SJSA1 (cell line): Measurements from ENCODE around the gene TPRA1. TPM values are rescaled to one million over a fixed set of nuclear protein-coding genes. Genes with fewer than 3 reads are reported as not detected.
A peak's percentile ranks its signal among the peaks of the same experiment; 100 is the strongest.

Experiments
- DNase-seq, 2 experiments: peaks; one replicate each; pipeline ENCODE4 v3.0.0-alpha.2; 2015 to 2020; ENCODE audit warnings: low spot score in 2 of 2, low read depth in 1 of 2
- H3K27ac ChIP-seq: fragments of 250-450 bp; sonication (Bioruptor Pico); 2 replicates; pipeline ENCODE4 v1.5.1; 2020; ENCODE audit warnings: mild to moderate bottlenecking, moderate library complexity
- H3K27me3 ChIP-seq: fragments of 250-450 bp; sonication (Bioruptor Pico); replicated peaks from 2 replicates; pipeline ENCODE4 v1.5.1; 2020; ENCODE audit warnings: mild to moderate bottlenecking, moderate library complexity
- H3K36me3 ChIP-seq: fragments of 250-450 bp; sonication (Bioruptor Pico); 2 replicates; pipeline ENCODE4 v1.5.1; 2020; ENCODE audit warnings: mild to moderate bottlenecking
- H3K4me1 ChIP-seq: fragments of 250-450 bp; sonication (Bioruptor Pico); replicated peaks from 2 replicates; pipeline ENCODE4 v1.6.1; 2021; ENCODE audit warnings: mild to moderate bottlenecking
- H3K4me3 ChIP-seq: fragments of 250-450 bp; sonication (Bioruptor Pico); 2 replicates; pipeline ENCODE4 v1.5.1; 2020; ENCODE audit warnings: mild to moderate bottlenecking
- H3K9me3 ChIP-seq: fragments of 250-450 bp; sonication (Bioruptor Pico); replicated peaks from 2 replicates; pipeline ENCODE4 v1.5.1; 2020; ENCODE audit warnings: mild to moderate bottlenecking
- total RNA-seq: library from RNA; depleted of rRNA; stranded (reverse); fragments of >200 nt; shearing (Covaris generic); gene quantifications from 2 replicates; pipeline ENCODE4 v1.2.3, GENCODE V29; 2014; rRNA removed

Gene TPRA1
- total RNA-seq, result 60.5 and 73.9 TPM in 2 replicates

DNA sequence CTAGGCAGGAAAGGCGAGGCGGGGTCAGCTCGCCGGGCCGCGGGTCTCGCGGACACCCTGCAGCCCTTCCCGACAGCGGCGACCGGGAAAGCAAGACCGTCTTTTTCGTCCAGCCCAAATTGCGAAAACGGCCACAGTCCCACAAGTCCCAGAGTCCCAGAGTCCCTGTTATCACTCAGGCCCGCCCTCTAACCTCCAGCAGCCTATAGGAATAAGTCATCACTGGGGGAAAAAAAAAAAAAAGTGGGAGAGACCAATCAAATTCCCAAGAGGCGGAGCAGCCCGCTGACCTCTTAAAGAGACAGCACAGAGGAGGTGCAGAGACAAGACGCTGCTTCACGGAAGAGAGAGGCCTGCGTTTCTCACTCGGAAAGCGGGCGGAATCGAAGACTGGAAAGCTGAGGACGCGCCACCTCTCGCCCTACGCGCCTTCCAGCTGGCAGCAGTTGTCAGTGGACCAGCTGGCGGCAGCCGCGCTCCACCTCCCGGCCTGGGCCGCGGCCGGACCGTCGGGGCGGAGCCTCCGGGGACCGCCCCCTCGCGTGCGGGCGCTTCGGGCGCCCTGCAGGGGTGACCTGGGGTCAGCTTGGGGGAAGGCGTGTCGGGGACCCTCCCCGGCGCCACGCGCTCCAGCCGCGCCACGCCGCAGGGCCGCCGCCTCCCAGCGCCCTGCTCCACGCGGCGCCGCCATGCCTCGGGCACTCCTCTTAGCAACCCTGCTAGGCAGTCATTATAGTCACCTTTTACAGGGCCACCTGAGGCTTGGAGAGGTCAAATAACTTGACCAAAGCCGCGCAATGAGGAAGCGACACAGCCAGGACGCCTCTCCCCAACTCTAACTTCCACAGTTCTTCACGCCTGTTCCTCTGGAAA is at the start of gene TPRA1:
Gene TPRA1, minus strand, starts transcription at position 141 of the 873 bp plus-strand sequence. CDS start 10,587 bp downstream, outside the sequence.
- peak within 1 kb of the TSS; percentile 87 for H3K4me3 ChIP-seq
- peak within 1 kb of the TSS; percentile 89 for H3K27ac ChIP-seq
- H3K9me3 ChIP-seq, result no peaks in the 10 kb centered on the region
- peaks cover 20% of the 10 kb centered on the region for H3K36me3 ChIP-seq
- DNase-seq, result peak; percentile 95 to 98
- peaks cover 30% of the 10 kb centered on the region for H3K4me1 ChIP-seq
- H3K27me3 ChIP-seq, result no peaks in the 10 kb centered on the region

DNA sequence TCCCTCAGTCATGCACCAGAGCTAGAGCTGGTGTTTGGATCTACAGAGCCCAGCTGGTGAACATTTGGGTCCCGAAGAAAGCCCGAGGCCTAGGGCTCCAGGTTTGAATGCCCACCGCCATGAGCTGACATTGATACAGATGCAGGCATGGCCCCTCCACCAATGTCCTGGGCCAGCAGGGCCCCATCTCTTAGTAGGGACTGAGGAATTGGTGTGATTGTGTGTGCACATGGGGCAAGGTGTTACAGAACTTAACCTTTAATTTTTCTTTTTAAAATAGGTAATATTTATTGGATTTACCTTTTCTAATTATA is 49.5 kb upstream of the TPRA1 start:
- no peak overlapping the region for H3K4me3 ChIP-seq
- H3K4me1 ChIP-seq, result no peaks in the 10 kb centered on the region
- no peaks in the 10 kb centered on the region for H3K36me3 ChIP-seq
- no peaks in the 10 kb centered on the region; the same call in 1 of the 2 replicates for H3K27me3 ChIP-seq
- H3K9me3 ChIP-seq, result no peaks in the 10 kb centered on the region
- no peak overlapping the region for H3K27ac ChIP-seq
- no peak for DNase-seq

DNA sequence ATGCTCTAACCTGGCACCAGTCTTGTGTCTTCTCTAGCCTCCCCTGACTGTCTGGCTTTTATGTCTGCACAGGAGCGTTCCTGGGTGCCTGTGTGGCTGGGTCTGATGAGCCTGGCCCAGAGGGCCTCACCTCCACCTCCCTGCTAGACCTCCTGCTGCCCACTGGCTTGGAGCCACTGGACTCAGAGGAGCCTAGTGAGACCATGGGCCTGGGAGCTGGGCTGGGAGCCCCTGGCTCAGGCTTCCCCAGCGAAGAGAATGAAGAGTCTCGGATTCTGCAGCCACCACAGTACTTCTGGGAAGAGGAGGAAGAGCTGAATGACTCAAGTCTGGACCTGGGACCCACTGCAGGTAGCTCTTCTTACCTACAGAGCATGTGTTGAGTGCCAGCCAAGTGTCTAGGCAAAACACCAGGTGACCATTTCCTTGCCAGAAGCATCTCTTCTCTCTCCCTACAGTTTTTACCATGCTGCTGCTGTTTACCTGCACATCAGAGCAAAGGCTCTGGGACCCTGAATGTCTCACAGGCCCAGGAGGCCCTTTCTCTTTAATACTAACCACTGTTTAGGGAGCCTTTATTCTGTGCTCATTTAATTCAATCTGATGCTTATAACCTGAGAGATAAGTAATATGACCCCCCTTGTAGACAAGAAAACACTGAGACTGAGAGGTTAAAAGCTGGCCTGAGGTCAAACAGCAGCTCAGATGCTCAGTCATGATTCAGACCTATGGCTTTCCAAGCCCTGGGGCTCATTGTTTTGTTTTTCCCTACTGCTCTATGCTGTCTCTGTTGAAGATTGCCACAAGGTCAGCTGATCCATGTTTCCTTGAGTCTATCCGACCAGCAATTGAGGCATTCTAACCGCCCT is 48.9 kb upstream of the TPRA1 start:
- no peaks in the 10 kb centered on the region for H3K9me3 ChIP-seq
- DNase-seq, result no peak
- H3K4me3 ChIP-seq, result no peak overlapping the region
- no peaks in the 10 kb centered on the region for H3K4me1 ChIP-seq
- H3K36me3 ChIP-seq, result no peaks in the 10 kb centered on the region
- H3K27me3 ChIP-seq, result no peaks in the 10 kb centered on the region; the same call in 1 of the 2 replicates
- H3K27ac ChIP-seq, result no peak overlapping the region

DNA sequence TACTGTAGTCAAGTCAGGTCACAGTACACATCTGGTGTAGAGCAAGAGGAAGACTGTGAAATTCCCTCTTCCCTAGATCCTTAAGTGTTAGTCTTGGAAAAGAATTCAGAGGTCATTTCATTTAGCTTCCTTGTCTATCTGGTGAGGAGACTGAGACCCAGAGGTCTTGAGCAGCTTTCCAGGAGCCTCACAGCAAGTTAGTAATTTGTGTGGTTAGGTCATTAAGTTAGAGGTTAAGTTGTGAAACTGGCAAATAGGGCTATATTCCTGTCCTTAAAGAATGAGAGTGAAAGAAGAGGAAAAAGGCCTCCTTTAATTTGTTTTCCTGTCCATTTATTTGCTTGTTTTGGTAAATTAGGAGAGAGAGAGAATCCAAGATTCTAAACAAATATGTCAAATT is 47.4 kb upstream of the TPRA1 start:
- Histone ChIP-seq H3K27me3 (no peaks in the 10 kb centered on the region; the same call in 1 of the 2 replicates), H3K4me1 (no peaks in the 10 kb centered on the region), H3K4me3 (no peak overlapping the region), H3K27ac (no peak overlapping the region), H3K9me3 (no peaks in the 10 kb centered on the region), H3K36me3 (no peaks in the 10 kb centered on the region)
- no peak for DNase-seq

DNA sequence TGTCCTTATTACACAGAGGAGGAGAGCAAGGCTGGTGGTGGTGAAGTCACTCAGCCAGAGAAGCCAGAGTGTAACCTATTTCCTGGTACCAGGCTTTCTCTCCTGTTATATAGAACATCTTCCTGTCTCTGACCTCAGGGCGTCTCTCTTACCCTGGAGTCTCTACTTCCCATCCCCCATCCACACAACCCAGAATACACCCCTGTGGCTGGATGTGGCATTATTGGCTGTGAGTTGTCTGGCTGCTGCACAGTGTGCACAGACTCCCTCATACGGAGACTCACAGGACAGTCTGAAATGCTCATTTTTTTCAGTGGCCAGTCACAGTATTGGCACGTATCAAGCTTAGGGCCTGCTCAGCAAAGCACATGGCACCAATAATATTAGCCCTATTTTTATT is 47.0 kb upstream of the TPRA1 start:
- no peak for DNase-seq
- H3K27ac ChIP-seq, result no peak overlapping the region
- H3K36me3 ChIP-seq, result no peaks in the 10 kb centered on the region
- H3K4me1 ChIP-seq, result no peaks in the 10 kb centered on the region
- no peak overlapping the region for H3K4me3 ChIP-seq
- no peaks in the 10 kb centered on the region; the same call in 1 of the 2 replicates for H3K27me3 ChIP-seq
- H3K9me3 ChIP-seq, result no peaks in the 10 kb centered on the region

DNA sequence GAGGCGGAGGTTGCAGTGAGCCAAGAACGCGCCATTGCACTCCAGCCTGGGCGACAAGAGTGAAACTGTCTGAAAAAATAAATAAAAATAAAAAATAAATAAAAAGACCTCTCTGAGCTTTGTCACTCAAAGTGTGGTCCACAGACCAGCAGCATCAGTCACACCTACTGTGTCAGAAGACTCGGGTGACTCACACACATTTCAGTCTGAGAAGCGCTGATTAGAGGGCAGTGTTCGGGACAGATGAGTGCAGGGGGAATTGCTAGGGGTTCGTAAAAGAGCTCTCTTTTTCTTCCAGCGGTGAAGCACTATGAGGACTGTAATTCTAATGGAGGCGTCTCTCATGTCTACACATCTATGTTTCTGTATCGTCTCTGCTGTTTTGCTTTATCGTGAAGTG is 44.1 kb upstream of the TPRA1 start:
- H3K27me3 ChIP-seq, result peaks cover 17% of the 10 kb centered on the region
- DNase-seq, result no peak
- H3K27ac ChIP-seq, result no peak overlapping the region
- H3K4me3 ChIP-seq, result no peak overlapping the region
- H3K4me1 ChIP-seq, result peaks cover 5% of the 10 kb centered on the region
- no peaks in the 10 kb centered on the region for H3K9me3 ChIP-seq
- no peaks in the 10 kb centered on the region for H3K36me3 ChIP-seq

DNA sequence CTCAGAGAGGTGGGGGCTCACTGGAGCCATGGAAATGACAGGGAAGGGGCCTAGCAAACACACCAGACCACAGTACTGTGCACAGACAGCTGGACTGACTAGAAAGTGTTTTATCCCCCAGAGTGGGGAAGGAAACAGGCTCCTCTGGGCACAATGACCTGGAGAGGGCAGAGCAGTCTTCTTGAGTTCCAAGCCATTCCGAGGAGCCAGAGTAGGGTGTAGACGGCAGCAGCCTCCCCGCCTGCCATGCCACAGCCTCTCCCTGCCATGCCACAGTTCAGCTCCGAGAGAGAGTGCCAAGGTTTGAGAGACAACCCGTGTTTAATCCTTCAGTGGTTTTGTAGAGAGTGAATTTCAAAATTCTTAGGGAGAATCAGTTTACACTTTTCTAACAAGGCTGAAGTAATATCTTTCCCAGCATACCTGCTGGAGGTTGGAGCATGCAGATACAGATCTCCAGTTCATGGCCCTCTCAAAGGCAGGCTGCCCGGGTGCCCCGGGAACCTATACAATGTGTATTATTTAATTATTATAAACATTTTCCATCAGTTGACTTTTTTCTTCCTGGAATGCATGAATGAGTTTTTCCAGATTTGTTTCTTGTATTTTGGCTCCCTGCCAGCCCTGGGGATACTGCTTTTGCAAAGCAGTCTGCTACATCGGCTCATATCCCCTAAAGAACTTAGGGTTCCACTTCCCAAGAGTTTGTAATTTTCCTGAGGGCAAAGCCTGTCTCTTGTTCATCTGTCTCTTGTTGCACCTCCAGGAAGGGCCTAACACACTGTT is 41.7 kb upstream of the TPRA1 start:
- no peak overlapping the region for H3K4me3 ChIP-seq
- peaks cover 4% of the 10 kb centered on the region for H3K9me3 ChIP-seq
- H3K27ac ChIP-seq, result no peak overlapping the region
- peaks cover 34% of the 10 kb centered on the region for H3K27me3 ChIP-seq
- peaks cover 14% of the 10 kb centered on the region for H3K4me1 ChIP-seq
- H3K36me3 ChIP-seq, result no peaks in the 10 kb centered on the region
- no peak for DNase-seq

DNA sequence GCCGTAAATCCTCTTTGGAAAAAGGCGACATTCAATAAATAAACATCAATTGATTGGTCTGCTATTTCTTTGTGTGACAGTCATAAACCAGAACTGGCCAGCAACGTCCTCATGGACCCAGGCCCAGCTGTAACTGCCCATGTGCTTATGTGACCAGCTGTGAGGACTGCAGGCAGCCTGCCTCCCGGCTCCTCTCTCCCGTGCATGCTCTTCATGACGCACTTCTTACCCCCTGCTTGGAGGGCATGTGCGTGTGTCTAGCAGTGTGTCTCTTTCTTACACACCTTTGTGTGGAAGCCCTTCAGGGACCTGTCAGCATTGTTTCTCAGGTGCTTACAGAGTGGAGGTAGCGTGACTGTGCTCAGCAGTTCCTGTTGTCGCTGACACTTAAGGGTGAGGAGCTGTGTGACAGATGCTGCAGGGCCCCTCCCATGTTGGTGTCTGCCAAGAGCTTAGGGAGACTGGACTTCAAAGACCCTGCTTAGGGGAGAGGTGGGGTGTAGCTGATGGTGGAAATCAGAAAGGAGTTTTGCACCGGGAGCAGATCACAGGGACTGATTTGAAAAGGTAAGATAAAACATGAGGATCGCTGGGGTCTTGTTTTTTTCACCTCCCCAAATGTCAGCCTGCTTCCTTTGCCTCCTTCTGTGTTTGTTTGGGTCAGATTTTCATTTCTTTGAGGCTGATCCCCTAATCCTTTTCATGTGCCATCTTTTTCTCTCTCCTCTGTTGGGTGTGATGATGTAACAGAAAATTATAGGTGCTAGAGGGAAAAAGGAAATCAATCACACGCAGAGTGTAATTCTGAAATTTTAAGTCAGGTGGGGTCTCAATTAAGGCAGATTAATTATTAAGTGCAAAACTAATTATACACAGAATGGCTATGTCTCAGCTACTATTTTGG is 40.5 kb upstream of the TPRA1 start:
- Histone ChIP-seq H3K36me3 (no peaks in the 10 kb centered on the region), H3K27me3 (peaks cover 37% of the 10 kb centered on the region), H3K4me1 (peaks cover 14% of the 10 kb centered on the region), H3K4me3 (no peak overlapping the region), H3K9me3 (peaks cover 4% of the 10 kb centered on the region), H3K27ac (no peak overlapping the region)
- DNase-seq, result no peak

DNA sequence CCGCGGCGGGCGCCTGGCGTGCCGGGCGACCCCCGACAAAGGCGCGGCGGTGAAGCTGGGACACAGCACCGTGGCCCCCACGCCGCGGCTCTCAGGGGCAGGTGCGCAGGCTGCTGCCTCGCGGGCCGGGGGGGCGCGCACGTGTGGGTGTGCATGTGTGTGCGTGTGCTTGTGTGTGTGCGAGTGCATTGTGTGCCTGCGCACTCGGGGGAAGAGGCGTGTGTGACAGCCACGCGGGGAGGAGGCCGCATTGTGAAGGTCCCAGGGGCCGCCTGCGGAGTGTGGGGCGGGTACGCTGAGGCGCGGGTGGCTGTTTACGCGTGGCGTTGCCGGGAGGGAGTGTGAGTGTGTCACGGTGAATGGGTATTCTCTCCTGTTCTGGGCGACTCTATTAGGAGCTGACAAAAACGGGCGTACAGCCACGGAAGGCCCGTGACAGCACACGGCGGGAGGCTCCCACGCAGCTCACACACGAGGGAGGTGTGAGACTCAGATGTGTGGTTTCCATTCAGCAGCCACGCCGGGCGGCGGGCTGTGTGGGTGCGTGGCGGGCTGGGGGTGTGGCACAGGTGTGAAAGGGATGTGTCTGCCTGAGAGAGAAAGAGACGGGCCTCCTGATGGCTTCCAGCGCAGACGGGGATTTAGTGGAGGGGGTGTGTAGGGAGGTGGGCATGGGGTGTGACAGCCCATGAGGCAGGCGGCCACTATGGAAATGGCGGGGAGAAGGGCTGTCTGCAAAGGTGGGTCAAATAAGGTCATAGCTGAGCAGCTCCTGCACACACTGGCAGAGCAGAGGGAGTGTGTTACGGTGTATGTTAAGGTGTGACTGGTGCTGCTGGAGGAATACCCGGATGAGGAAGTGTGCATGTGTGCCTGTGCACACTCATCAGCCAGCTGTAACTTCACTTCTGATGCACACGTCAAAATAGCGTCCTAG is 39.2 kb upstream of the TPRA1 start:
- no peaks in the 10 kb centered on the region for H3K36me3 ChIP-seq
- peaks cover 37% of the 10 kb centered on the region for H3K27me3 ChIP-seq
- no peak overlapping the region for H3K27ac ChIP-seq

DNA sequence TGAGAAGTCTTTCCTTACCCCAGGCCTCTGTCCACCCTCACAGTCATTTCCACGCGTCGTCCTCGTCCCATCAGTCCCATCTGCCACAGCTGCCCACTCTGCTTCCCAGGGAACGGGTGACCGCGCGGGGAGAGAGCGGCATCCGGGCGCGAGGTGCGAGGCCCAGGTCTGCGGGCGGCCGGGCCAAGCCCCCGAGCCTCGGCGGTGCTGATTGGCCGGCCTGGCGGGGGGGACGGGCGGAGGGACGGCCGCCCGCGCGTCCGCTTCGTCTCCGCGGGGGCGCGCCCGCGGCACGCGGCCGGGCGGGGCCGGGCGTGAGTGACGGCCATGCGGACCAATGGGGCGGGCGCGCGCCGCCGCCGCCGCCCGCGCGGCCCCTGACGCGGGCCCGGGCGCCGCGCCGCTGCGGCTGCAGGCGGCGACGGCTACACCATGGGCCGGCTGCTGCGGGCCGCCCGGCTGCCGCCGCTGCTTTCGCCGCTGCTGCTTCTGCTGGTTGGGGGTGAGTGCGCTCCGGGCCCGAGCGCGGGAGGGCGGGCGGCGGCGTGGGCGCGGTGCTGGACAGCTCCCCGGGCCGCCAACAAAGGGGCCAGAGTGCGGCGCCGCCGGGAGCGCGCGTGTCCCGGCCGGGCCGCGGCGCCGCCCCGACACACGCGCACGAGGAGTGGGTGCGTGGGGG is 38.4 kb upstream of the TPRA1 start, which contains the start of gene PODXL2:
Gene PODXL2, plus strand, starts transcription at position 398 of the 679 bp plus-strand sequence. Its CDS starts 35 bp downstream, at position 433.
- no peak for DNase-seq
- Histone ChIP-seq H3K4me1 (peaks cover 14% of the 10 kb centered on the region), H3K36me3 (no peaks in the 10 kb centered on the region), H3K9me3 (peaks cover 4% of the 10 kb centered on the region), H3K4me3 (peak within 1 kb of the TSS; percentile 33), H3K27me3 (peaks cover 37% of the 10 kb centered on the region), H3K27ac (no peak within 1 kb of the TSS)

More for the DNA sequence above, 39.2 kb upstream of the TPRA1 start:
- H3K4me1 ChIP-seq, result peaks cover 14% of the 10 kb centered on the region
- no peak for DNase-seq
- H3K4me3 ChIP-seq, result peak overlapping the region; percentile 33
- H3K9me3 ChIP-seq, result peaks cover 4% of the 10 kb centered on the region

DNA sequence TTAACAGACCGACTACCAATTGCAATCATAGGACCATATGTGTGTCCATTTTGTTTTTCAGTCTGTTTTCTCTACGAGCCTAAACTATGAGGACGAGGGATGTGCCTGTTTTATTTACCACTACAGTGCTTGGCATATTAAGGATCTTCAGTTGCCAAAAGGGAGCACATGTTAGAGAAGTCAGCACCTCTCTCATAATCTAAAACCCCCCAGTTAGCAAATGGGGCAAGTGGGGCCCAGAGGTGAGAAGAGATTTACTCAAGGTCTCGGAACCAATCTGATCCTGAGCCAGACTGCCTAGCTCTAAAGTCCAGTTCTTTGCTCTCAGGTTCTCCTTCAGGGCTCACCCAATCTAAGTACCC is 37.9 kb upstream of the TPRA1 start:
- H3K27me3 ChIP-seq, result peaks cover 37% of the 10 kb centered on the region
- H3K27ac ChIP-seq, result no peak overlapping the region
- H3K36me3 ChIP-seq, result no peaks in the 10 kb centered on the region
- DNase-seq, result no peak
- no peak overlapping the region for H3K4me3 ChIP-seq
- H3K9me3 ChIP-seq, result peaks cover 4% of the 10 kb centered on the region
- H3K4me1 ChIP-seq, result peaks cover 14% of the 10 kb centered on the region
